OCI-LY3 (cell line): ENCODE results near the gene DSTN.

Experiments used
- EZH2phosphoT487 ChIP-seq: fragments of 200-600 bp; shearing (Covaris generic); IDR thresholded peaks from 2 replicates; pipeline ENCODE4 v1.6.1; 2018; ENCODE audit warnings: antibody characterized with exemption, mixed run types, low read depth
- TF ChIP-seq, protein P1 (sequence below): fragments of 200-600, 300-600 bp; sonication (generic); IDR thresholded peaks from 2 replicates; pipeline ENCODE4 v1.5.1; 2014; ENCODE audit warnings: antibody characterized with exemption, low read length, low read depth

DNA sequence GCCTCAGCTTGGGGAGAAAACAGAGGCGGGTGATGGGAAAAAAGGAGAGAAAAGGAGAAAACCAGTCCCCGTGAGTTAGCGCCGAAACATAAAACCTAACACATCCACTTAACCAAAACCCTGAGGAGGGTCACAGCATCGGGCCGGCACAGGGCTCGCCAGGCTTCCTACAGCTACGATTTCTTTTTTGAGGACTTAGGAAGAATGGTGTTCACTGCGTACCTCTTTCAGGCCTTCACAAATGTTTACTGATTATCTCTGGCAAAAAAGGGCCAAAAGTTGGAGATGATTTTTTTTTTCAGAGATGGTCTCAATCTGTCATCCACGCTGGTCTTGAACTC lies 48.8 kb downstream of the DSTN start:
- TF ChIP-seq, protein P1, sequence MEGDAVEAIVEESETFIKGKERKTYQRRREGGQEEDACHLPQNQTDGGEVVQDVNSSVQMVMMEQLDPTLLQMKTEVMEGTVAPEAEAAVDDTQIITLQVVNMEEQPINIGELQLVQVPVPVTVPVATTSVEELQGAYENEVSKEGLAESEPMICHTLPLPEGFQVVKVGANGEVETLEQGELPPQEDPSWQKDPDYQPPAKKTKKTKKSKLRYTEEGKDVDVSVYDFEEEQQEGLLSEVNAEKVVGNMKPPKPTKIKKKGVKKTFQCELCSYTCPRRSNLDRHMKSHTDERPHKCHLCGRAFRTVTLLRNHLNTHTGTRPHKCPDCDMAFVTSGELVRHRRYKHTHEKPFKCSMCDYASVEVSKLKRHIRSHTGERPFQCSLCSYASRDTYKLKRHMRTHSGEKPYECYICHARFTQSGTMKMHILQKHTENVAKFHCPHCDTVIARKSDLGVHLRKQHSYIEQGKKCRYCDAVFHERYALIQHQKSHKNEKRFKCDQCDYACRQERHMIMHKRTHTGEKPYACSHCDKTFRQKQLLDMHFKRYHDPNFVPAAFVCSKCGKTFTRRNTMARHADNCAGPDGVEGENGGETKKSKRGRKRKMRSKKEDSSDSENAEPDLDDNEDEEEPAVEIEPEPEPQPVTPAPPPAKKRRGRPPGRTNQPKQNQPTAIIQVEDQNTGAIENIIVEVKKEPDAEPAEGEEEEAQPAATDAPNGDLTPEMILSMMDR = no peak
- TF ChIP-seq EZH2phosphoT487 = no peak
